AG08396 (cell line): ENCODE measurements around the gene MAGEA6.
A peak's percentile ranks its signal among the peaks of the same experiment; 100 is the strongest.
"Not testable (repeated sequence)": the region's sequence is repeated elsewhere in the genome, so short reads cannot be mapped to it uniquely, and the experiment has no call there.

Source experiments
- DNase-seq: peaks from one replicate; pipeline ENCODE4 v3.0.0; 2012; ENCODE audit warnings: low spot score, mixed read lengths

Gene MAGEA6, protein sequence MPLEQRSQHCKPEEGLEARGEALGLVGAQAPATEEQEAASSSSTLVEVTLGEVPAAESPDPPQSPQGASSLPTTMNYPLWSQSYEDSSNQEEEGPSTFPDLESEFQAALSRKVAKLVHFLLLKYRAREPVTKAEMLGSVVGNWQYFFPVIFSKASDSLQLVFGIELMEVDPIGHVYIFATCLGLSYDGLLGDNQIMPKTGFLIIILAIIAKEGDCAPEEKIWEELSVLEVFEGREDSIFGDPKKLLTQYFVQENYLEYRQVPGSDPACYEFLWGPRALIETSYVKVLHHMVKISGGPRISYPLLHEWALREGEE

DNA sequence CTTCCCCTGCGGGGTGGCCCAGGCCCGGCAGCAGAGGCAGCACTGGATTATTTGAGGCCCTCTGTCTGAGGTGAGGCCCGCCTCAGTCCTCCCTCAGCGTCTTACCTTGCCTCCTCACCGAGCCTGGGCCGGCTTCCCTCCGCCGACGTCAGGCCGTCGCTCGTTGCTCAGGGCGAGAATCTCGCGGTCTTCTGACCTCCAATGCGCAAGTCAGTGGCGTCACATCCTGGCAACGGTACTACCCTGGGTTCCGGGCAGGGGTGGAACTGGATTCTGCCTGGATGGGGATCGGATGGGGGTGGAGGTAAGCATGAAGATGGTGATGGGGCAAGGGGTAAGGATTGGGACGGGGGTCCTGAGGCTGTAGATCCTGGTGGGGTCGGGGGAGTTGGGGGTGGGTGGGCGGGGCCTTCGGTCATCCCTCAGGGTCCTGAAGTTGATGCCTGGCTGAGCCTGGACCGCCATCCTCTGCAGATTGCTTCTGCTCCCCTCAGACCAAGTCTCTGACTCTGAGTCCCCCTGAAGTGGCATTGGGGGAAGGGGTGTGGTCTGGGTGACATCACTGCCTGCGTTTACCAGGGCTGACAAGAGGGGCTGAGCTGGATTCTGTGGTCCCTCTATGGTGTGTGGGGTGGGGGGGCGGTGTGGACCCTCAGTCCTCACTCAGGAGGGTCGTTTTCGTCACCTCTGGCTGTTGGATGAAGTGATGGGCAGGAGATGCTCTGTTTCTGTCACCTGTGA is at the start of gene MAGEA6:
TSS of gene MAGEA6 (minus strand) at position 141 of the 741 bp plus-strand sequence. CDS start 2,039 bp downstream, outside the sequence.
- DNase-seq = not testable (repeated sequence)

DNA sequence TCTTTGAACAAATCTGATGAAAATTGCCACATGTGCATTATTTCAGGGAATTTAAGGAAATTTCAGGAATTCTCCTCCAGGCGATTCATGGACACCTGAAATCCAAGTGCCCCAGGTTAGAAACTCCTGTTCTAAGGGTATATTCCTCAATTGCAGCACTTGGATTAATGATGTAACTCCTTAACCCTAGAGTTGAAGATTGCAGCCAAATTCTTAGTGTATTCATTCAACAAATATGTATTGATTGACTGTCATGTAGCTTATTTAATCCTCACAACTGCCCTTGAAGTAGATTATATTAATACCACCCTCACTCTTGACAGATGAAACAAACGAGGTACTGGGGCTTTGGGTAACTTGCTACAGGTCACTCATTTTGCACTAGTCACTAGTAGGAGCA is 49.8 kb upstream of the MAGEA6 start:
- DNase-seq = no peak

DNA sequence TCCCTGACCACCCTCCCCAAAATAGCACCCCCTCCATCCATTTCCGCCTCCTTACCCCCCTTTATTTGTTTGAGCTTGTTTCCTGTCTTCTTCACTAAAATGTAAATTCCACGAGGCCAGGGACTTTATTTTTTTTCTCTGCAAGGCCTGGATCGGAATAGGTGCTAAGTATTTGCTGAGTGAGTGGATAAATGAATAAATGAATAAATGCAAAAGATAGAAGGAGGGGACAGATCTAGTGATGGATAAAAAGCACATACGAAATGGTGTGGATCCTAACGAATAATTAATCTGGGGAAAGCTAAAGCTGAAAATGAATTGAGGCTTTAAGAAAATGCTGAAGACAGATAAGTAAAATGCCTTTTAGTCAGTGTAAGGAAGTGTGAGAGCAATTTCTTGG is 48.9 kb upstream of the MAGEA6 start:
- DNase-seq = no peak

DNA sequence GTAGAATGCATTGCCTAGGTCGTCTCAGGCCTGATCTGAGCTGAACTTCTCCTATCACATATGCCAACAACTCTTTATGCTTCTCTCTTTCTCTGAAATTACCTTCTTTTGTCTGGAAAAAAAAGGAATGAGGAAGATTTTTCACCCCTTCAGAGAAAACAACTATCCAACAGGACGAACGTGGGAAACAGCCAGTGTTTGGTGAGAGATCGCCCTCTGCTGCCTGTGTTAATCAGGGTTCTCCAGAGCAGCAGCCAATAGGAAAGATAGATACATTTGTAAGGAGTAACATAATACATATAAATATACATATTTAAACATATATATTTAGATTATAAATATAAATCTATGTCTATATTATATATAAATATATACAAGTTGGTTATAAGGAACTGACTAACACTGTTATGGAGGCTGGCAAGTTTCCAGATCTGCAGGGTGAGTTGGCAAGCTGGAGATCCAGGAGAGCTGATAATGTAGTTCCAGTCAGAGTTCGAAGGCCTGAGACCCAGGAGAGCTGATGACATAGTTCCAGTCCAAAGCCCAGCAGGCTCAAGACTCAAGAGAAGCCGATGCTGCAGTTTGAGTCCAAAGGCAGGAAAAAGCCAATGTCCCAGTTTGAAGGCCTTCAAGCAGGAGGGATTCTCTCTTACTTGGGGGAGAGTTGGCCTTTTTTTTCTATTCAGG is 47.7 kb upstream of the MAGEA6 start:
- DNase-seq = peak; percentile 48

DNA sequence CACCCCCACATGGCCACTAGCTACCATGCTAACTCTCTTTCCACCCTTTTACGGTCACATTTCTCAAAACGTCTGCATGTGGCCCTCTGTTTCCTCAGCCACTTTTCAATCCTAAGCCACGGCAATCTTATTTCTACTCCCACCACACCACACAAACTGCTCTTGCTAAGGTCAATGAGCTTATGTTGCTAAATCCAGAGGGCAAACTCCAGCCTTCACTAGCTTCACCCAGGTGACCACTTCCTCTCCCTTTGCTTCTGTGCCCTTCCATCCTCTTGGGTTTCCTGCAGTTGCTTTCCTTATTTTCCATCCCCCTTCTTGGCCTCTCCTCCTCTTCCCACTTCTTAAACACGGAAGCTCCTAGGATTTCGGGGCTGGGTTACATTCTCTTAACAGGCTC is 44.6 kb upstream of the MAGEA6 start:
- no peak for DNase-seq

DNA sequence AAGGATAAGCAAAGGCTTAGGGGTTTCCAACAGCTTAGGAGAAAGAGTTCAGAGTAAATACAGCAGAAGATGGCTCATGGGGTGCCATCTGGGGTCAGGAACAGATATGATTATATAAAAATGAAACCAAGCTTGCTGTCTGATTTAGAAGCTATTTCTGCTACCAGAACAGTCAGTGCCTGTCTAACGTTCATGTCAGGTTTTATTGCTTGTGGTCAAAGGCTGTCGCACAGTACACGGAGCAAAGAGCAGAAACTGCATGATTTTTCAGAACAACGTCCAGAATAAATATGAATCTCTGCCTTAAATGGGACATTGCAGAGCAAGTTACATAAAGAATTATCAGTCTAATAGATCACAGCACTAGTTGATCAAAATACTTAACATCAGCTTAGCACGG is 43.7 kb upstream of the MAGEA6 start:
- no peak for DNase-seq

DNA sequence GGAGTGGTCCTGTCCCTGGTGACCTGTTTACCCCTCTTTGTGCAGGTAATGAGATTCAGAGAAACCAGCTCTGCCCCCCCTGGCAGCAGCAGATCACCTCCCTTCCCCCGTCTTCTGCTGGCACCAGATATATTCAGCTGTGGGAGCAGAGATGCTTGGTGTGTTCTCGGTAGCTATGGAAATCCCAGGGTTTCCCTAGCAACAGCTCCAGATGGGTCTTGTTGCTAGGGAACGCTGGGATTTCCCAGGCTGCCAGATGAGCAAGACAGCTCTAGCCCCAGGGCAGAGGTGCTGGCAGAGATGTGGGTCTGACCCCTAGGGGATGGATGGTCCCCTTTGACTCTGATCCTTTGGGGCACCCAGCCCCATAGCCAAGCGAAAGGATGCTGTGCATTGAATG is 40.9 kb upstream of the MAGEA6 start:
- no peak for DNase-seq

DNA sequence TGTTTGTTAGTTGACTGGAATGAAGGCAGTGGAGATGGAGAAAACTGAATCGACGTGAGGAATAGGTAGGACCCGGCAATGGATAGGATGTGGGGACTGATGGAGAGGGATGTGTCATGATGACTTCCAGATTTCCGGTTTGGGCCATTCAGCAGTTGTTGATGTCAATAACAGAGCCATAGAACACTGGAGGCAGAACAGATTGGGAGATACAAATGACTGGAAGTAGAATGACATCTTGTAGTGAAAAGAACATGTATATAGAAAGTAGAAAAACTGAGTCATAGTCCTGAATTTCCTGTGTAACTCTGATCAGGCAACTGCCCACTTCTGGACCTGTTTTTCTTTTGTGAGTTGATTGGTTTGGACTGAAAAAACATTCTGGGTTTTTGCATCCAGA is 36.5 kb upstream of the MAGEA6 start:
- no peak for DNase-seq

DNA sequence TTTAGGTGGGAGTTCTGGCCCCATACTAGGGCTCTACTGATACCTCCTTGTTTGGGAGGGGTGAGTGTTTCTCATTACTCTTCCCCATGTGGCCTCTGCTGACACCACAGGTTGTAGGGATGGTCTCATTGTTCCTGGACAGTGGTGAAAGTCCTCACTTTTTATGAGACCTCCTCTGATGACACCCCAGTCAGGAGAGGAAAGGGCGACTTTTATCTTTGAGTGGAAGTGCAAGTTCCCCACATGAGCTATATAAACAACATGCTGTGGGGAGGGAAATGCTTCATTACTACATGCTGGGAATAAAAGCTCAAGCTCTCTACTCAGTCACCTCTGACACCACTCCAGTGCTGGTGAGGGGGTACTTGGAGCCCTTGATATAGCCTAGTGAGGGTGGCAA is 29.5 kb upstream of the MAGEA6 start:
- no peak for DNase-seq

DNA sequence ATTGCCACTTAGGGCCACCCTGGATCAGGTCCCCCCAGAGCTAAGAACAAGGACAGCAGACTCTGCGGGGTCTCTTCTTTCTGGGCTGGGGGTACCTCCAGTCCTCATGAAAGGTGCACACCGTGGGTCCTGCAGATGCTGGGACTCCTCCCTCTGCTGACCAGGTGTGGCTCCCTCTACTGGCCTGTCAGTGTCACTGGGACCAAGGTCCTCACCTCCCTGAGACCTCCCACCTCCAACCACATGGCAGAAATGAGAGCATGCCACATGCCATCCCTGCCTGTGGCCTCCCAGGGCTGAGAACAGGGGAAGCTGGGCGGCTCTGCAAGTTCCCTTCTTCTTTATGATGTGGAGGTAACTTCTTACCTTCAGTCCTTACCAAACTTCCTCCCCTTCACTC is 17.6 kb upstream of the MAGEA6 start:
- DNase-seq = not testable (repeated sequence)

DNA sequence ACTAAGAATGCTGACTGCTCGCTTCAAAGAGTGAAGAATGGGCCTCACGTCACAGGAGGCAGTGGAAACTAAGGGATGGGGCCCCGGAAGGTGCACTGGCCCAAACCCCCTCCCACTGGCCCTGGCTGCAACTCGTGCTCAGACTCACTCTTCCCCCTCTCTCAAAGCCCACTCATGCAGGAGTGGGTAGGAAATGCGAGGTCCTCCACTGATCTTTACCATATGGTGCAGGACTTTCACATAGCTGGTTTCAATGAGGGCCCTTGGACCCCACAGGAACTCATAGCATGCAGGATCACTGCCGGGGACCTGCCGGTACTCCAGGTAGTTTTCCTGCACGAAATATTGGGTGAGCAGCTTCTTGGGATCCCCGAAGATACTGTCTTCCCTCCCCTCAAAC is 2.9 kb downstream of the MAGEA6 start:
- not testable (repeated sequence) for DNase-seq

DNA sequence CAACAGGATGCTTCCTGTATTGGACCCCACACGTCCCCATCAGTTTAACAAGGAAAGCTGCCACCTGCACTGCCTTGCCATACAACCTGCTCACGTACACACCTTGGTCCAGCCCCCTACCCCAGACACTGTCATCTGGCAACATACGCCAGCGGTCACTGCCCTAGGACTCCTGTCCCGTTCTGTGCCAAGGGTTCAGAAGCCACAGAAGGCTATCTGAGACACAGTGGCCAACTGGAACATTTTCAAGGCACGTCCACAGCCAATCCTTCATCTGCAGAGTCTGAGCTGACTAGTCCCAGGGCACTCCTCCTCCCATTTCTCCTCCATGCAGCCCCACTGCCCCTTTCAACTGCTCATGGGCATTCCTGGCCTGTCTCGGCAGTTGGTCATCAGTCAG is 7.9 kb downstream of the MAGEA6 start:
- DNase-seq = not testable (repeated sequence)

DNA sequence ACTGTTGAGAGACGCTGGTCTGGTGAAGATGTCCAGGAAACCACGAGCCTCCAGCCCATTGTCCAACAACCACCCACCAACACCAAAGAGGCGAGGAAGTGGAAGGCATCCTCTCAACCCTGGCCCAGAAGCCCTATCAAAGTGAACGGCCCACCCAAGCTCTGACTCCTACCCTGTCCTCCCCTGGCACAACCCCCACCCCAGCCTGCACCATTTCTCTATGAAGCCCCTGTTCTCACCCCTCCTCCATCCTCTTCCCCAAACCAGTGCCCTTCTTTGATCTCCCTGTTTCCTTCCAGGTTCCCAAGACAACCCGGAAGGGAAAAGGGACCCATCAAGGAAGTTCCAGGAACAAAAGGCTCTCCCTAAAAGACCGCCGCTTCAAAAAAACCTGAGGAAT is 9.9 kb downstream of the MAGEA6 start:
- DNase-seq = not testable (repeated sequence)

DNA sequence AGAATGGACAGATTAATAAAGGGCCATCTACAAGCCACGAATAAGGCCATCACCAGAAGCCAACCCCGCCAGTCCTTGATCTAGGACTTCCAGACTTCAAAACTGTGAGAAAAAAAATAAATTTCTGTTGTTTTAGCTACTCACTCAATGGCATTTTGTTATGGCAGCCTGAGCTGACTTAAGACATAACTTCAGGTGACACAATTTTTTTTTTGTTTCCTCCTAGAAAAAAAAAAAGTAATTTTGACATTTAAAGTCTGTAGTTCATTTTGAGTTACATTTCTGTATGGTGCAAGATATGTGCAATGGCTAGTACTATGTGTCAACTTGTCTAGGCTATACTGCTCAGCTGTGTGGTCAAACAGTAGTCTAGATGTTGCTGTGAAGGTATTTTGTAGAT is 10.6 kb downstream of the MAGEA6 start, which contains the start of gene CSAG3:
TSS of gene CSAG3 (plus strand) at position 301 of the 400 bp plus-strand sequence.
- DNase-seq = not testable (repeated sequence)

DNA sequence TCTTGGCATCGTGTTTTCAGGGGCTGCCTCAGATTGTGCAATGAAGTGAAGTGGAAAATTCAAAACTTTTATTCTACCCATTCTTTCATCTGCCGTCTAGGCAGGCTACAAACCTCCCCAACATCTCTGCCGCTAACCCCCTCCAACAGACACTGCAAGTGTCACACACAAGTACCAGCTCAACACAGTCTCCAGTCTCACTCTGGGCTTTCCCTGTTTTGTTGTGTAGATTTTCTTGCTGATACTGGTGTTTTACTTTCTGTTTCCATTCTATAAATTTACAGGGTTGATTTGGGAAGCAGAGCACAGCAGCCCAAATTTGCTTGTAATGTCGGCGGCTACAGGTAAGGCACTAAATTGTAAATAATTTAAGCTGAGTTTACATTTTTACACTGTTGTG is 14.6 kb downstream of the MAGEA6 start:
- not testable (repeated sequence) for DNase-seq

DNA sequence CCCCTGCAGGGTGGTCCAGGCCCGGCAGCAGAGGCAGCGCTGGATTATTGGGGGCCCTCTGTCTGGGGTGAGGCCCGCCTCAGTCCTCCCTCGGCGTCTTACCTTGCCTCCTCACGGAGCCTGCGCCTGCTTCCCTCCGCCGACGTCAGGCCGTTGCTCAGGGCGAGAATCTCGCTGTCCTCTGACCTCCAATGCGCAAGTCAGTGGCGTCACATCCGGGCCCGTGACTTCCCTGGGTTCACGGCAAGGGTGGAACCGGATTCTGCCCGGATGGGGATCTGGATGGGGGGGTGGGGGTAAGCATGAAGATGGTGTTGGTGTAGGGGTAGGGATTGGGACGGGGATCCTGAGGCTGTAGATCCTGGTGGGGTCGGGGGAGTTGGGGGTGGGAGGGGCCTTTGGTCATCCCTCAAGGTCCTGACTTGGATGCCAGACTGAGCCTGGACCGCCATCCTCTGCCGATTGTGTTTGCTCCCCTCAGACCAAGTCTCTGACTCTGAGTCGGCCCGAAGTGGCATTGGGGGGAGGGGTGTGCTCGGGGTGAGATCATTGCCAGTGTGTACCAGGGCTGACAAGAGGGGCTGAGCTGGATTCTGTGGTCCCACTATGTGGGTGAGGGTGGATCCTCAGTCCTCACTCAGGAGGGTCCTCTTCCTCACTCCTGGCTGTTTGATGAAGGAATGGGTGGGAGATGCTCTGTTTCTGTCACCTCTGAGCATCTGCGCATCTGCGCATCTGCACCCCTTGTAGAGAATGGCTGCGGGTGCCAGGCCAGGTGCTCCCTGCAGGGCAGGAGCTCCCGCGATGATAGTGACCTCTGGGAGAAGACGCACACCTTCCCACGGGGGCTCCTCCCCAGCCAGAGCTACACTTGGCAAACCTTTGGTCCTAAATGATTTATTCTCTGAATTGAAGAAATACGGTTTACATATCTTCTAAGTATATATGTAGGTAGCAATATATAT is 15.5 kb downstream of the MAGEA6 start, which contains the start of gene MAGEA2:
TSS of gene MAGEA2 (minus strand) at position 157 of the 965 bp plus-strand sequence. CDS start 2,479 bp downstream, outside the sequence.
- not testable (repeated sequence) for DNase-seq

DNA sequence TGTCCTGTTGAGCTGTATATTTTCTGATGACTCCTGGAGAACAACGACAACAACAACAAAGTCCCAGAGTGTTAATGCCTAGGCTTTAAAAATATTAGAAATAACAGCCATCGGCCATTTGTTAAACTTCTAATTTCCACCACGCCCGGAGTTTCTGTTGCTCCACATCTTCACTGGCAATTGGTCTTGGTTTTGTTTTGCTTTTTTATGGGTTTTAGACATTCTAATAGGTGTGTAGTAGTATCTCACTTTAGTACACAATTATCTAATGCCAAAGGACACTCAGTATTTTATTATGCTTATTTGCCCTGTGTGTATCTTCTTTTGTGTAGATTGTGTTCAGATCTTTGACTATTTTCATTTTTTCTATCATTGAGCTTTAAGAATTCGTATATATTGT is 30.9 kb downstream of the MAGEA6 start:
- DNase-seq = no peak

DNA sequence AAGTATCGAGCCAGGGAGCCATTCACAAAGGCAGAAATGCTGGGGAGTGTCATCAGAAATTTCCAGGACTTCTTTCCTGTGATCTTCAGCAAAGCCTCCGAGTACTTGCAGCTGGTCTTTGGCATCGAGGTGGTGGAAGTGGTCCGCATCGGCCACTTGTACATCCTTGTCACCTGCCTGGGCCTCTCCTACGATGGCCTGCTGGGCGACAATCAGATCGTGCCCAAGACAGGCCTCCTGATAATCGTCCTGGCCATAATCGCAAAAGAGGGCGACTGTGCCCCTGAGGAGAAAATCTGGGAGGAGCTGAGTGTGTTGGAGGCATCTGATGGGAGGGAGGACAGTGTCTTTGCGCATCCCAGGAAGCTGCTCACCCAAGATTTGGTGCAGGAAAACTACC is 33.0 kb downstream of the MAGEA6 start:
- not testable (repeated sequence) for DNase-seq

DNA sequence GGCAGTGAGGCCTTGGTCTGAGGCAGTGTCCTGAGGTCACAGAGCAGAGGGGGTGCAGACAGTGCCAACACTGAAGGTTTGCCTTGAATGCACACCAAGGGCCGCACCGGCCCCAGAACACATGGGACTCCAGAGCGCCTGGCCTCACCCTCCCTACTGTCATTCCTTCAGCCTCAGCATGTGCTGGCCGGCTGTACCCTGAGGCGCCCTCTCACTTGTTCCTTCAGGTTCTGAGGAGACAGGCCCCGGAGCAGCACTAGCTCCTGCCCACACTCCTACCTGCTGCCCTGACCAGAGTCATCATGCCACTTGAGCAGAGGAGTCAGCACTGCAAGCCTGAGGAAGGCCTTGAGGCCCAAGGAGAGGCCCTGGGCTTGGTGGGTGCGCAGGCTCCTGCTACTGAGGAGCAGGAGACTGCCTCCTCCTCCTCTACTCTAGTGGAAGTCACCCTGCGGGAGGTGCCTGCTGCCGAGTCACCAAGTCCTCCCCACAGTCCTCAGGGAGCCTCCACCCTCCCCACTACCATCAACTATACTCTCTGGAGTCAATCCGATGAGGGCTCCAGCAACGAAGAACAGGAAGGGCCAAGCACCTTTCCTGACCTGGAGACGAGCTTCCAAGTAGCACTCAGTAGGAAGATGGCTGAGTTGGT is 33.5 kb downstream of the MAGEA6 start:
- no peak for DNase-seq

DNA sequence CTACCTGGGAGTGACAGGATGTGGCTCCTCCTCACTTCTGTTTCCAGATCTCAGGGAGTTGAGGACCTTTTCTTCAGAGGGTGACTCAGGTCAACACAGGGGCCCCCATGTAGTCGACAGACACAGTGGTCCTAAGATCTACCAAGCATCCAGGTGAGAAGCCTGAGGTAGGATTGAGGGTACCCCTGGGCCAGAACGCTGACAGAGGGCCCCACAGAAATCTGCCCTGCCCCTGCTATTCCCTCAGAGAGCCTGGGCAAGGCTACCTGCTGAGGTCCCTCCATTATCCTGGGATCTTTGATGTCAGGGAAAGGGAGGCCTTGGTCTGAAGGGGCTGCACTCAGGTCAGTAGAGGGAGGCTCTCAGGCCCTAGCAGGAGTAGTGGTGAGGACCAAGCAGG is 34.4 kb downstream of the MAGEA6 start:
- no peak for DNase-seq
